ENCODE results near the gene NOS3. TPM values are rescaled to one million over a fixed set of nuclear protein-coding genes. Genes with fewer than 3 reads are reported as not detected.

The NOS3 gene
- total RNA-seq, 2 donors from 2014 or later = 6.1 to 10.4 TPM

DNA sequence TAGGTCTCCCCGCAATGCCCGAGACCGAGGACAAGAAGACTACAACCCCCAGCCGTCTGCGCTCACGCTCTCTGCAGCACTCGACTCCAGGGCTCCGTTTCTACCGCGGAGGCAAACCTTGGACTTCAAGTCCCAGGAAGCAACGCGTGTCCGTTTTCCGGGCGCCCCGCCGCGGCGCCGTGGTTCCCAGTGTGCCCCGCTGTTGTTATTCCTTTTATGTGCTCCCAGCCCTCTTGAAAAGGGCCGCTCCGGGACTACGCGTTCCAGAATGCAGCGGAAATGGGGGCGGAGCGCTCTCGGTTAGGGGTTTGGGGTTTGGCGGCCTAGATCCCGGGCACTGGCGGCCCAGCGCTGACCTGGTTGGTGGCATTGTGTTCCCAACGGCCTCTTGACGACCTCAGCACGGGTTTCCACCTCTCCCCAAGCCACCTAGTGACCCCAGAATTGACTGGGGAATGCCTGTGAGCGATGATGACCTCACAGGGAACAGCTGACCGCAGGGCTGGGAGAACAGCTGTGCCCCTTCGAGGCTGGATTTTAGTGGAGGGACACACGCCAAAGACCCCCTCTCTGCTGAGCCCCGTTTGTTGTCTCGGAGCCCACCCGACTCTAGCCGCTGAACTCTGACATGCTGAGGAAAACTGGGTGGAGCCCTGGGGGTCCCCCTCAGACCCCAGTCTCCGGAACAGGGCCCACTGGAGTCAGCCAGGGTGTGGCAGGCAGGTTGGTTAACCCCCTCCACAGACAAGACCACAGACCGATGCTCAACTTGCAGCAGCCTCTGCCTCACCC is 67.4 kb downstream of the NOS3 start:
- peak overlapping the region; percentile 93 to 97 for H3K27ac ChIP-seq
- H3K36me3 ChIP-seq = no peaks in the 10 kb centered on the region
- H3K27me3 ChIP-seq (replicated peaks; ENCODE audit: insufficient read depth) = no peaks in the 10 kb centered on the region
- peak overlapping the region; percentile 57 to 59 for H3K4me3 ChIP-seq
- peak; percentile 100 for DNase-seq (ENCODE audit: low spot score)
- WGBS = under 1% methylated on average over 43 of the region's 46 CpGs
- H3K4me1 ChIP-seq (replicated peaks) = peaks cover 29% of the 10 kb centered on the region
- intact Hi-C loops (cut with DNase I) = loop anchor here (2.0 kb wide), 1 partner anchor 25 kb away; the partner anchor contains the start of gene TMUB1
- H3K9me3 ChIP-seq = no peaks in the 10 kb centered on the region
- TF ChIP-seq CTCF (IDR thresholded peaks at IDR 0.05) (peak in 1 of 4 experiments; percentile 20), POLR2A (IDR thresholded peaks at IDR 0.05) (peak; percentile 98), POLR2AphosphoS5 (IDR thresholded peaks at IDR 0.05) (peak; percentile 98)

- WGBS = 8% methylated on average over 18 of the region's 18 CpGs
- H3K27ac ChIP-seq = peak overlapping the region; percentile 93 to 97
- peak overlapping the region; percentile 59 to 62 for H3K4me3 ChIP-seq
- intact Hi-C loops (cut with DNase I) = loop anchor here (2.0 kb wide), 1 partner anchor 24 kb away; the partner anchor contains the start of gene TMUB1
- no peaks in the 10 kb centered on the region for H3K9me3 ChIP-seq
- H3K27me3 ChIP-seq (replicated peaks; ENCODE audit: insufficient read depth) = no peaks in the 10 kb centered on the region
- peaks cover 29% of the 10 kb centered on the region for H3K4me1 ChIP-seq (replicated peaks)
- DNase-seq (ENCODE audit: low spot score) = no peak
- TF ChIP-seq POLR2AphosphoS5 (IDR thresholded peaks at IDR 0.05) (no peak), POLR2A (IDR thresholded peaks at IDR 0.05) (no peak), CTCF (IDR thresholded peaks at IDR 0.05) (no peak)
- H3K36me3 ChIP-seq = no peaks in the 10 kb centered on the region
Measured at GRCh38 chr7:151058781-151059366, 68.1 kb downstream of the NOS3 start.

DNA sequence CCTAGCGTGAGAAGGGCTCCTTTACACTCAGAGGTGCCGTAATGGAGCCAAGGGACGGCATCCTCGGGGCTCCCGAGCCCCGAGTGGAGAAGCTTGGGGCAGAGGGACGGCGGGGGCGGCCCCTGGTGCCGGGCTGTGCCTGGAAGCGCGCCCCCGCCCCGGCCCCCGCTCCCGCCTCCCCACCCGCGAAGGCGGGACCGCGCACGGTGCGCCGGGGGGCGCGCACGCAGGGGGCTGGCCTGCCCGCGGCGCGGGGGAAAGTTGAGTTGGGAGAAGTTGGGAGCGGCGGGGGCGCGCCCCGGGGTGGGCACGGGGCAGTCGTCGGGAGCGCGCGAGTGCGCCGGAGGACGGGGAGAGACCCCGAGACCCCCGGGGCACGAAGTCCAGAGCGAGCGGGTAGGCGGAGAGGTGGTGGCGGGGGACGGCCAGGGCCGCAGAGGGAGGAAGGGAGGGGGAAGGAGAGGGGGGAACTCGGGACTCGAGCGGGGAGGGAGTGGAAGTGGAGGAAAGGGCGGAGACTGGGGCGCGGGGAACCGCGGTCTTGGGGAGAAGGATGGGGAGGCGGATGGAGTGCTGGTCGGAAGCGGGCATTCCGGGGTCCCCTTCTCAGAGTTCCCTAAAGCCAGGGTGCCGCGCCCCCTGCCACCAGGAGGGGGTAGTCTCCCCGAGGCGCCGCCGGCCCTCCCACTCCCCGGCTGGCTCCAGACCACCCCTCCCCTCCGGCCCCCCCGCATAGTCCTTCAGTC is 68.7 kb downstream of the NOS3 start, which contains the start of gene SLC4A2:
SLC4A2 (plus strand) TSS at position 223 of the 746 bp plus-strand sequence. CDS start 2,399 bp downstream, outside the sequence.
- intact Hi-C loops (cut with DNase I) = loop anchor here (2.0 to 5.0 kb wide), 2 partner anchors 23 to 53 kb away; partner anchors contain the start of gene TMUB1
- WGBS = under 1% methylated on average over 75 of the region's 75 CpGs

DNA sequence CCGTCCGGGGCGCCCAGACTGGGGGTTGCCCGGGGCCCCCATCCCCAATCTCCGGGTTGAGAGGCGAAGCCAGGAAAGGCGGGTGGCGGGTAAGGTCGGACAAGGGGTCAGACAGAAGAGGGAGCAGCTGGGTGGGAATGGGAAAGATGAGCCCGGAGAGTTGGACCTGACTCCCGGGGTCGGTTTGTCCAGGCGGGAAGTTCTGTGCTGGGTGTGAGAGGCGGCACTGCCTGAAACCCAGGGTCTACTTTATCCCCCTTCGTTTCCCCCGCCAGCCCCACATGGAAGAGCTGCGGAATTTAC is 69.2 kb downstream of the NOS3 start:
- Histone ChIP-seq H3K27ac (peak overlapping the region; percentile 93 to 97), H3K4me1 (replicated peaks) (peaks cover 29% of the 10 kb centered on the region), H3K36me3 (peaks cover 8 to 9% of the 10 kb centered on the region in 2 donors), H3K4me3 (peak overlapping the region; percentile 59 to 62), H3K27me3 (replicated peaks; ENCODE audit: insufficient read depth) (no peaks in the 10 kb centered on the region), H3K9me3 (no peaks in the 10 kb centered on the region)
- intact Hi-C loops (cut with DNase I) = loop anchor here (5.0 kb wide), 1 partner anchor 52 kb away; no protein-coding TSS in a partner anchor
- under 1% methylated on average over 17 of the region's 17 CpGs for WGBS
- no peak for DNase-seq (ENCODE audit: low spot score)
- TF ChIP-seq CTCF (IDR thresholded peaks at IDR 0.05) = peak in 1 of 4 experiments; percentile 6
- TF ChIP-seq POLR2AphosphoS5 (IDR thresholded peaks at IDR 0.05) = no peak

More for the DNA sequence above, 68.7 kb downstream of the NOS3 start, which contains the start of gene SLC4A2:
- peaks cover 29% of the 10 kb centered on the region for H3K4me1 ChIP-seq (replicated peaks)
- DNase-seq (ENCODE audit: low spot score) = peak; percentile 72
- H3K9me3 ChIP-seq = no peaks in the 10 kb centered on the region
- peak within 1 kb of the TSS; percentile 59 to 62 for H3K4me3 ChIP-seq
- peaks cover 3 to 4% of the 10 kb centered on the region in 2 donors for H3K36me3 ChIP-seq
- H3K27ac ChIP-seq = peak within 1 kb of the TSS; percentile 93 to 97
- TF ChIP-seq CTCF (IDR thresholded peaks at IDR 0.05) (peak; percentile 13 to 44 (median 28)), POLR2AphosphoS5 (IDR thresholded peaks at IDR 0.05) (no peak), POLR2A (IDR thresholded peaks at IDR 0.05) (peak; percentile 43)
- H3K27me3 ChIP-seq (replicated peaks; ENCODE audit: insufficient read depth) = no peaks in the 10 kb centered on the region

All from prostate gland (tissue), 2 donors.